ENCODE data around the gene BRPF1. TPM values are rescaled to one million over a fixed set of nuclear protein-coding genes. Genes with fewer than 3 reads are reported as not detected.

The BRPF1 gene
- polyA plus RNA-seq, 1 of the 3 experiments (the other 2 are of a cell fraction) = 13.0 TPM

DNA sequence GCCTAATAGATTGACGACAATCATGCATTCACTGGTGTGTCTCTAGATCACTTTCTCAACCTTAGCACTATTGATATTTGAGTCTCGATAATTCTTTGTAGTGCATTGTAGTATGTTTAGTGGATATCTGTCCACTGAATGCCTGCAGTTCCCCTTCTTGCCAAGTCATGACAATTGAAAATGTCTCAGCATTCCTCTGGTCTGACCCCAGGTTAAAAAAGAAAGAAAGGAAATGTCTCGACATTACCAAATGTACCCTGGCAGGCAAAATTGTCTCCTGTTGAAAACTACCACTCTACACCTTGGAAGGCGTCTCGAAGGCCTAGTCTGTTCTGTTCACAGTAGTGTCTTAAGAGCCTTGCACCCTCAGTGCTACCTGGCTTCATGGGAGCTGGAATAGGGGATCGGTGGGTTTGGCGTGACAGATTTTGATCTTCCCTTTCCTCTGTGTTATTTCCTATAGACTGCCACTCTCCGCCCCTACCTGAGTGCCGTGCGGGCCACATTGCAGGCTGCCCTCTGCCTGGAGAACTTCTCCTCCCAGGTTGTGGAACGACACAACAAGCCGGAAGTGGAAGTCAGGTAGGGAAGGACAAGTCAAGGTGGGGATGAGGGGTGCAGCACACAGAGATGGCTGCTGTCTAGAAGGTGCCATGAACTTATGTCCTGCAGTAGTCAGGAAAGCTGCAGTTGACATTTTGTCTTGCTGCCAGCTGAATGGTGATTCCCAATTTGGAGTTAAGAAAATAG lies 65.8 kb downstream of the BRPF1 start:
- H3K27ac ChIP-seq (ENCODE audit: low read depth in 2 of 2, low read length in 1 of 2) = no peak overlapping the region
- WGBS (ENCODE audit: low lambda C conversion rate) = 94% methylated on average over 12 of the region's 12 CpGs
- no peaks in the 10 kb centered on the region for H3K9me3 ChIP-seq
- H3K79me2 ChIP-seq (ENCODE audit: insufficient read depth) = peaks cover 72% of the 10 kb centered on the region
- no peak overlapping the region for H3K4me3 ChIP-seq (ENCODE audit: low read depth in 2 of 2, low read length in 1 of 2)
- POLR2A ChIA-PET = no interaction called here
- CTCF ChIA-PET = interaction anchor here (0.8 kb wide), 1 partner anchor 12 kb away, joined by 3 read pairs; no protein-coding TSS in a partner anchor
- peaks cover 43 to 67% of the 10 kb centered on the region in 2 experiments for H3K36me3 ChIP-seq (replicated peaks in 1 of 2; ENCODE audit: control insufficient read depth in 1 of 2, insufficient read depth in 2 of 2, low read length in 1 of 2)
- TF ChIP-seq, protein P1, sequence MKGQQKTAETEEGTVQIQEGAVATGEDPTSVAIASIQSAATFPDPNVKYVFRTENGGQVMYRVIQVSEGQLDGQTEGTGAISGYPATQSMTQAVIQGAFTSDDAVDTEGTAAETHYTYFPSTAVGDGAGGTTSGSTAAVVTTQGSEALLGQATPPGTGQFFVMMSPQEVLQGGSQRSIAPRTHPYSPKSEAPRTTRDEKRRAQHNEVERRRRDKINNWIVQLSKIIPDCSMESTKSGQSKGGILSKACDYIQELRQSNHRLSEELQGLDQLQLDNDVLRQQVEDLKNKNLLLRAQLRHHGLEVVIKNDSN (IDR thresholded peaks at IDR 0.05; ENCODE audit: borderline replicate concordance, low read depth) = no peak
- TF ChIP-seq, protein P2, sequence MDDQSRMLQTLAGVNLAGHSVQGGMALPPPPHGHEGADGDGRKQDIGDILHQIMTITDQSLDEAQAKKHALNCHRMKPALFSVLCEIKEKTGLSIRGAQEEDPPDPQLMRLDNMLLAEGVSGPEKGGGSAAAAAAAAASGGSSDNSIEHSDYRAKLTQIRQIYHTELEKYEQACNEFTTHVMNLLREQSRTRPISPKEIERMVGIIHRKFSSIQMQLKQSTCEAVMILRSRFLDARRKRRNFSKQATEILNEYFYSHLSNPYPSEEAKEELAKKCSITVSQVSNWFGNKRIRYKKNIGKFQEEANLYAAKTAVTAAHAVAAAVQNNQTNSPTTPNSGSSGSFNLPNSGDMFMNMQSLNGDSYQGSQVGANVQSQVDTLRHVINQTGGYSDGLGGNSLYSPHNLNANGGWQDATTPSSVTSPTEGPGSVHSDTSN (IDR thresholded peaks at IDR 0.05) = no peak
- TF ChIP-seq RCOR1 (IDR thresholded peaks at IDR 0.05; ENCODE audit: low read length) (no peak), NRF1 (IDR thresholded peaks at IDR 0.05; ENCODE audit: low read depth, low read length) (no peak), JUND (IDR thresholded peaks at IDR 0.05) (no peak), FOSL2 (IDR thresholded peaks at IDR 0.05; ENCODE audit: borderline replicate concordance, low read depth) (no peak), MXI1 (IDR thresholded peaks at IDR 0.05; ENCODE audit: low read depth, low read length) (no peak)
- TF ChIP-seq, protein P3, sequence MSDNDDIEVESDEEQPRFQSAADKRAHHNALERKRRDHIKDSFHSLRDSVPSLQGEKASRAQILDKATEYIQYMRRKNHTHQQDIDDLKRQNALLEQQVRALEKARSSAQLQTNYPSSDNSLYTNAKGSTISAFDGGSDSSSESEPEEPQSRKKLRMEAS (IDR thresholded peaks at IDR 0.05; ENCODE audit: low read depth) = no peak
- TF ChIP-seq, protein P4, sequence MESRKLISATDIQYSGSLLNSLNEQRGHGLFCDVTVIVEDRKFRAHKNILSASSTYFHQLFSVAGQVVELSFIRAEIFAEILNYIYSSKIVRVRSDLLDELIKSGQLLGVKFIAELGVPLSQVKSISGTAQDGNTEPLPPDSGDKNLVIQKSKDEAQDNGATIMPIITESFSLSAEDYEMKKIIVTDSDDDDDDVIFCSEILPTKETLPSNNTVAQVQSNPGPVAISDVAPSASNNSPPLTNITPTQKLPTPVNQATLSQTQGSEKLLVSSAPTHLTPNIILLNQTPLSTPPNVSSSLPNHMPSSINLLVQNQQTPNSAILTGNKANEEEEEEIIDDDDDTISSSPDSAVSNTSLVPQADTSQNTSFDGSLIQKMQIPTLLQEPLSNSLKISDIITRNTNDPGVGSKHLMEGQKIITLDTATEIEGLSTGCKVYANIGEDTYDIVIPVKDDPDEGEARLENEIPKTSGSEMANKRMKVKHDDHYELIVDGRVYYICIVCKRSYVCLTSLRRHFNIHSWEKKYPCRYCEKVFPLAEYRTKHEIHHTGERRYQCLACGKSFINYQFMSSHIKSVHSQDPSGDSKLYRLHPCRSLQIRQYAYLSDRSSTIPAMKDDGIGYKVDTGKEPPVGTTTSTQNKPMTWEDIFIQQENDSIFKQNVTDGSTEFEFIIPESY (IDR thresholded peaks at IDR 0.05; ENCODE audit: borderline replicate concordance, low read depth) = no peak
- TF ChIP-seq, protein P5, sequence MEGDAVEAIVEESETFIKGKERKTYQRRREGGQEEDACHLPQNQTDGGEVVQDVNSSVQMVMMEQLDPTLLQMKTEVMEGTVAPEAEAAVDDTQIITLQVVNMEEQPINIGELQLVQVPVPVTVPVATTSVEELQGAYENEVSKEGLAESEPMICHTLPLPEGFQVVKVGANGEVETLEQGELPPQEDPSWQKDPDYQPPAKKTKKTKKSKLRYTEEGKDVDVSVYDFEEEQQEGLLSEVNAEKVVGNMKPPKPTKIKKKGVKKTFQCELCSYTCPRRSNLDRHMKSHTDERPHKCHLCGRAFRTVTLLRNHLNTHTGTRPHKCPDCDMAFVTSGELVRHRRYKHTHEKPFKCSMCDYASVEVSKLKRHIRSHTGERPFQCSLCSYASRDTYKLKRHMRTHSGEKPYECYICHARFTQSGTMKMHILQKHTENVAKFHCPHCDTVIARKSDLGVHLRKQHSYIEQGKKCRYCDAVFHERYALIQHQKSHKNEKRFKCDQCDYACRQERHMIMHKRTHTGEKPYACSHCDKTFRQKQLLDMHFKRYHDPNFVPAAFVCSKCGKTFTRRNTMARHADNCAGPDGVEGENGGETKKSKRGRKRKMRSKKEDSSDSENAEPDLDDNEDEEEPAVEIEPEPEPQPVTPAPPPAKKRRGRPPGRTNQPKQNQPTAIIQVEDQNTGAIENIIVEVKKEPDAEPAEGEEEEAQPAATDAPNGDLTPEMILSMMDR (IDR thresholded peaks at IDR 0.05) = no peak
- H3F3A ChIP-seq (replicated peaks; ENCODE audit: insufficient read depth) = no peaks in the 10 kb centered on the region
- H3K9me2 ChIP-seq = no peaks in the 10 kb centered on the region
- H3K9ac ChIP-seq = no peak overlapping the region
- H3K4me1 ChIP-seq (ENCODE audit: control insufficient read depth in 1 of 2, insufficient read depth in 2 of 2, low read depth in 1 of 2, low read length in 1 of 2) = peaks cover 0 to 2% of the 10 kb centered on the region in 2 experiments; a peak in 1 of 4 replicates
- no peaks in the 10 kb centered on the region for H3K27me3 ChIP-seq (ENCODE audit: insufficient read depth)
- H4K20me1 ChIP-seq (ENCODE audit: insufficient read depth) = peaks cover 17% of the 10 kb centered on the region; the same call in 1 of the 2 replicates
- no peak overlapping the region for H3K4me2 ChIP-seq
- no peak overlapping the region for H2AFZ ChIP-seq (ENCODE audit: low read depth)
- DNase-seq = no peak

Other genes with a start within 250 kb of the BRPF1 start
- gene LHFPL4, start 177.9 kb upstream of the BRPF1 start, polyA plus RNA-seq (2012; rRNA removed) = 0.39 and 0.91 TPM in 2 replicates
- gene MTMR14, start 82.2 kb upstream of the BRPF1 start, polyA plus RNA-seq (2012; rRNA removed) = 29.3 and 37.1 TPM in 2 replicates
- 0.03 and 0.06 TPM in 2 replicates for gene CPNE9, start 27.9 kb upstream of the BRPF1 start, polyA plus RNA-seq (2012; rRNA removed)
- 26.8 and 30.9 TPM in 2 replicates for gene OGG1, start 18.2 kb downstream of the BRPF1 start, polyA plus RNA-seq (2012; rRNA removed)
- 44.9 and 47.1 TPM in 2 replicates for gene CAMK1, start 38.2 kb downstream of the BRPF1 start, polyA plus RNA-seq (2012; rRNA removed)
- gene TADA3, start 60.7 kb downstream of the BRPF1 start, polyA plus RNA-seq (2012; rRNA removed) = 84.1 and 102 TPM in 2 replicates
- gene ARPC4, start 61.3 kb downstream of the BRPF1 start, polyA plus RNA-seq (2012; rRNA removed) = 220 and 233 TPM in 2 replicates
- 41.6 and 51.9 TPM in 2 replicates for gene TTLL3, start 78.5 kb downstream of the BRPF1 start, polyA plus RNA-seq (2012; rRNA removed)
- 43.4 and 48.0 TPM in 2 replicates for gene RPUSD3, start 112.3 kb downstream of the BRPF1 start, polyA plus RNA-seq (2012; rRNA removed)
- gene CIDEC, start 148.5 kb downstream of the BRPF1 start, polyA plus RNA-seq (2012; rRNA removed) = 0.11 TPM in 1 of 2 replicates, not detected in the other
- gene JAGN1, start 158.9 kb downstream of the BRPF1 start, polyA plus RNA-seq (2012; rRNA removed) = 40.9 and 41.6 TPM in 2 replicates
- gene IL17RE, start 171.1 kb downstream of the BRPF1 start, polyA plus RNA-seq (2012; rRNA removed) = 0.76 and 0.95 TPM in 2 replicates
- gene IL17RC, start 185.4 kb downstream of the BRPF1 start, polyA plus RNA-seq (2012; rRNA removed) = 17.3 and 17.9 TPM in 2 replicates
- gene CRELD1, start 202.1 kb downstream of the BRPF1 start, polyA plus RNA-seq (2012; rRNA removed) = 77.6 and 86.9 TPM in 2 replicates
- gene PRRT3, start 220.7 kb downstream of the BRPF1 start, polyA plus RNA-seq (2012; rRNA removed) = 3.9 and 5.5 TPM in 2 replicates